K562 (cell line): ENCODE measurements around the gene TBXAS1. TPM values are rescaled to one million over a fixed set of nuclear protein-coding genes. Genes with fewer than 3 reads are reported as not detected.

Source experiments
- ATAC-seq: fragments of 200-7000 bp; cut with Tn5 transposase; 3 replicates; pipeline ENCODE4 v1.9.1; 2020; ENCODE audit warnings: moderate library complexity
- BruUV-seq: library from RNA; stranded (reverse); fragments of 400-500 nt; replicated peaks from 2 replicates; lab custom pipeline; 2021; lab: Mats Ljungman, UMichigan
- CTCF ChIA-PET: fragments of 300-600 bp; formaldehyde crosslinking; extraction: SDS; loops from one replicate; lab custom pipeline; 2021; ENCODE audit warnings: low intra/inter-chr PET ratio; lab: Yijun Ruan, JAX
- POLR2A ChIA-PET: fragments of 300-600, 350-650 bp; sonication (Branson Sonifier 250); formaldehyde crosslinking; extraction: SDS; loops from one replicate; lab custom pipeline; 2021; ENCODE audit warnings: antibody characterized with exemption, inconsistent platforms; lab: Yijun Ruan, JAX
- DNase-seq, 4 experiments: peaks; one replicate each; pipeline versions ENCODE4 v3.0.0 to v3.0.0-alpha.2; 2011 to 2018; ENCODE audit warnings: low spot score in 3 of 4, mixed read lengths in 3 of 4; ENCODE audit errors: extremely low read depth in 1 of 4
- FAIRE-seq: peaks from 2 replicates; lab custom pipeline; 2011; peaks lifted over from hg19 to GRCh38; lab: Jason Lieb, UNC
- H2AFZ ChIP-seq: 2 replicates; pipeline ENCODE4 v1.6.0; 2011; ENCODE audit warnings: low read depth, low read length, control low read depth, inconsistent platforms
- H3K27ac ChIP-seq: fragments of 200-600 bp; 3 replicates; pipeline ENCODE4 v1.8.0; 2011; ENCODE audit warnings: low read depth, mild to moderate bottlenecking, control low read depth, inconsistent platforms, low read length, moderate library complexity, mixed read lengths; ENCODE audit errors: extremely low read depth
- H3K27me3 ChIP-seq, 2 experiments: fragments of 300-600 bp in 1 of 2; 2 replicates in 1 of 2; 3 replicates in 1 of 2; pipeline versions ENCODE4 v1.6.0 to v1.8.0; 2011; ENCODE audit warnings: inconsistent platforms in 2 of 2, low read length in 2 of 2, mild to moderate bottlenecking in 1 of 2, mixed read lengths in 1 of 2, moderate library complexity in 1 of 2; ENCODE audit not compliant: control insufficient read depth in 2 of 2, insufficient read depth in 2 of 2
- H3K36me3 ChIP-seq: fragments of 300-600 bp; 3 replicates; pipeline ENCODE4 v1.8.0; 2011; ENCODE audit warnings: mild to moderate bottlenecking, low read length, inconsistent platforms; ENCODE audit not compliant: control insufficient read depth, insufficient read depth
- H3K4me1 ChIP-seq, 2 experiments: fragments of 200-600 bp in 1 of 2; replicated peaks in 1 of 2; 2 replicates in 1 of 2; 3 replicates in 1 of 2; pipeline versions ENCODE4 v1.5.1 to v1.8.0; 2011; ENCODE audit warnings: inconsistent platforms in 2 of 2, low read length in 2 of 2, mild to moderate bottlenecking in 1 of 2, mixed read lengths in 1 of 2, moderate library complexity in 1 of 2; ENCODE audit not compliant: control insufficient read depth in 2 of 2, insufficient read depth in 2 of 2
- H3K4me2 ChIP-seq: 2 replicates; pipeline ENCODE4 v1.6.1; 2011; ENCODE audit warnings: low read length, control low read depth, inconsistent platforms, mixed read lengths; ENCODE audit not compliant: insufficient read depth
- H3K4me3 ChIP-seq: fragments of 200-600 bp; sonication (generic), shearing (Covaris generic); 2 replicates; pipeline ENCODE4 v1.5.1; 2016; ENCODE audit warnings: control low read depth, inconsistent platforms
- H3K79me2 ChIP-seq: fragments of 200-600 bp; 3 replicates; pipeline ENCODE4 v1.8.0; 2011; ENCODE audit warnings: low read length, inconsistent platforms; ENCODE audit not compliant: control insufficient read depth, insufficient read depth
- H3K9ac ChIP-seq, 2 experiments: 2 replicates each; pipeline versions ENCODE4 v1.6.0 to v1.6.1; 2011; ENCODE audit warnings: low read depth in 2 of 2, low read length in 2 of 2, control low read depth in 1 of 2, inconsistent platforms in 1 of 2, mild to moderate bottlenecking in 1 of 2, mixed read lengths in 1 of 2; ENCODE audit not compliant: insufficient read depth in 1 of 2
- H3K9me1 ChIP-seq: one replicate; pipeline ENCODE4 v1.6.0; 2011; ENCODE audit warnings: inconsistent platforms, mild to moderate bottlenecking, low read length, moderate library complexity; ENCODE audit not compliant: control insufficient read depth, insufficient read depth
- H3K9me3 ChIP-seq: replicated peaks from 2 replicates; pipeline ENCODE4 v1.5.1; 2011; ENCODE audit warnings: low read depth, low read length, inconsistent platforms; ENCODE audit not compliant: control insufficient read depth, insufficient read depth
- H4K20me1 ChIP-seq: replicated peaks from 2 replicates; pipeline ENCODE4 v1.6.1; 2011; ENCODE audit warnings: low read length, inconsistent platforms, mixed read lengths; ENCODE audit not compliant: control insufficient read depth, insufficient read depth
- BCLAF1 ChIP-seq, 2 experiments: fragments of 450-650 bp in 1 of 2; IDR thresholded peaks; 2 replicates each; pipeline ENCODE4 v1.6.1; 2011 to 2017; ENCODE audit warnings: low read depth in 2 of 2, antibody characterized with exemption in 1 of 2, borderline replicate concordance in 1 of 2, low read length in 1 of 2, mild to moderate bottlenecking in 1 of 2, mixed read lengths in 1 of 2; ENCODE audit not compliant: control insufficient read depth in 1 of 2
- CTCFL ChIP-seq: IDR thresholded peaks from 2 replicates; pipeline ENCODE4 v1.6.1; 2011; ENCODE audit warnings: borderline replicate concordance, low read depth, mild to moderate bottlenecking, moderate library complexity, low read length; ENCODE audit not compliant: insufficient read depth, poor library complexity, severe bottlenecking
- FOXM1 ChIP-seq, 2 experiments: fragments of 450-650 bp in 1 of 2; sonication (generic) in 1 of 2; formaldehyde crosslinking in 1 of 2; IDR thresholded peaks; 2 replicates each; pipeline versions ENCODE4 v1.6.1 to v1.9.0; 2017 to 2022; ENCODE audit warnings: low read depth in 2 of 2, mild to moderate bottlenecking in 2 of 2, missing genetic modification reagents in 1 of 2, moderate library complexity in 1 of 2
- GABPB1 ChIP-seq: sonication (generic); formaldehyde crosslinking; IDR thresholded peaks from 2 replicates; pipeline ENCODE4 v1.8.0; 2022; ENCODE audit warnings: mild to moderate bottlenecking, missing genetic modification reagents
- KHSRP ChIP-seq: fragments of 450-650 bp; IDR thresholded peaks from 2 replicates; pipeline ENCODE4 v1.6.1; 2017
- KLF10 ChIP-seq: fragments of 250-450 bp; sonication (Bioruptor Pico); IDR thresholded peaks from 2 replicates; pipeline ENCODE4 v1.6.1; 2021; ENCODE audit warnings: matching md5 sums
- PHB ChIP-seq: fragments of 250-450 bp; sonication (Bioruptor Pico); IDR thresholded peaks from 2 replicates; pipeline ENCODE4 v1.5.0; 2021
- TAF1 ChIP-seq: IDR thresholded peaks from 2 replicates; pipeline ENCODE4 v1.6.1; 2011; ENCODE audit warnings: mild to moderate bottlenecking, low read length, moderate library complexity; ENCODE audit not compliant: insufficient read depth, control insufficient read depth, severe bottlenecking; ENCODE audit errors: extremely low read depth
- TCF3 ChIP-seq: sonication (generic); formaldehyde crosslinking; IDR thresholded peaks from 2 replicates; pipeline ENCODE4 v1.4.0; 2020; ENCODE audit warnings: mild to moderate bottlenecking, missing genetic modification reagents
- ZNF263 ChIP-seq: sonication (generic); formaldehyde crosslinking; IDR thresholded peaks from 2 replicates; pipeline ENCODE4 v1.8.0; 2022; ENCODE audit warnings: mild to moderate bottlenecking, missing genetic modification reagents, borderline replicate concordance
- ZNF316 ChIP-seq: fragments of 450-650 bp; IDR thresholded peaks from 2 replicates; pipeline ENCODE4 v1.6.1; 2016
- in situ Hi-C: fragments of 300-500 bp; cut with MboI; formaldehyde crosslinking; loops from 4 replicates; pipeline ENCODE4 v1.15.0; 2018; ENCODE audit warnings: inconsistent platforms, mixed read lengths
- intact Hi-C: fragments of 100-400 bp; cut with micrococcal nuclease; formaldehyde crosslinking; loops from 2 replicates; pipeline ENCODE4 v1.14.2; 2022
- polyA plus RNA-seq, 8 experiments: library from polyadenylated mRNA; depleted of rRNA in 4 of 8; stranded (reverse) in 5 of 8; unstranded in 3 of 8; fragments of >200 nt; fragmentation: Nextera tagmentation in 2 of 8; fragmentation: Illumina TruSeq in 1 of 8; extraction: Ambion mirVana in 2 of 8; extraction: Trizol in 1 of 8; gene quantifications; 2 replicates each; pipeline versions ENCODE4 v1.2.1 to v1.2.3, GENCODE V29; 2011 to 2014; ENCODE audit warnings: inconsistent platforms in 1 of 8, missing spikeins in 1 of 8
- total RNA-seq, 7 experiments: library from RNA; depleted of rRNA in 6 of 7; stranded (reverse); fragments of >200 nt in 6 of 7; fragmentation: Illumina TruSeq in 2 of 7; extraction: Trizol in 2 of 7; gene quantifications; 2 replicates each; pipeline versions ENCODE4 v1.2.1 to v1.2.3, GENCODE V29; 2011 to 2021; ENCODE audit warnings: low replicate concordance in 1 of 7

The TBXAS1 gene
- total and polyA plus RNA-seq, 9 of the 15 experiments (the other 6 are each of a cell fraction or from before 2014, with no cell fraction given): 1.1 to 8.3 (median 1.9) TPM

GRCh38 chr7:139884441-139884840 lies 55.4 kb downstream of the TBXAS1 start (continued):
- no peak for TF ChIP-seq CTCFL
- TF ChIP-seq ZNF263 (CRISPR knock-in tag): peak; percentile 57; the same call in 1 of the 2 replicates
- 0 out of 2 replicates have a peak, but pooled peaks have one; percentile 28 for TF ChIP-seq PHB
- TF ChIP-seq, all 486 proteins: peak for 3

GRCh38 chr7:139885511-139885910 lies 56.4 kb downstream of the TBXAS1 start:
- no peak overlapping the region for H3K27ac ChIP-seq
- H3K27me3 ChIP-seq: no peaks in the 10 kb centered on the region; a peak in 1 of 5 replicates
- no peak overlapping the region for H3K9ac ChIP-seq
- no peaks in the 10 kb centered on the region for H3K9me3 ChIP-seq
- intact Hi-C loops (loop anchor here (5.0 kb wide), 1 partner anchor 108 kb away; the partner anchor contains the start of gene HIPK2), in situ Hi-C loops (no loop called here)
- TF ChIP-seq KHSRP (no peak), FOXM1 (IDR thresholded peaks at IDR 0.05; ENCODE audit: low read depth) (no peak), FOXM1 (CRISPR knock-in tag; IDR thresholded peaks at IDR 0.05; ENCODE audit: low read depth) (no peak), ZNF316 (no peak), GABPB1 (CRISPR knock-in tag) (no peak), TCF3 (no peak), KLF10 (CRISPR knock-in tag) (no peak), BCLAF1 (IDR thresholded peaks at IDR 0.05; ENCODE audit: borderline replicate concordance in 1 of 2, control insufficient read depth in 1 of 2, low read depth in 2 of 2, low read length in 1 of 2) (no peak), TAF1 (no peak)
- no peaks in the 10 kb centered on the region for H3K79me2 ChIP-seq
- H3K4me2 ChIP-seq: no peak overlapping the region
- H4K20me1 ChIP-seq: no peaks in the 10 kb centered on the region
- FAIRE-seq: no peak
- no peak overlapping the region for H3K4me3 ChIP-seq
- no peaks in the 10 kb centered on the region for H3K9me1 ChIP-seq
- ChIA-PET CTCF (no interaction called here), POLR2A (interaction anchor here (0.7 to 2.1 kb wide), 2 partner anchors 15 to 107 kb away, joined by 3 to 7 read pairs; no protein-coding TSS in a partner anchor)
- H2AFZ ChIP-seq: no peak overlapping the region
- H3K36me3 ChIP-seq: no peaks in the 10 kb centered on the region
- BruUV-seq: no TSS peak
- H3K4me1 ChIP-seq: peaks cover 4 to 12% of the 10 kb centered on the region in 2 experiments; a peak in 4 of 5 replicates
- DNase-seq: no peak
- ATAC-seq: no peak
